Left ventricle myocardium superior (tissue), 1 donor: Measurements from ENCODE around the gene ARRB2. TPM values are rescaled to one million over a fixed set of nuclear protein-coding genes. Genes with fewer than 3 reads are reported as not detected.
"Not testable (repeated sequence)": the region's sequence is repeated elsewhere in the genome, so short reads cannot be mapped to it uniquely, and the experiment has no call there.

Experiments used
- ATAC-seq: fragments of 200-7000 bp; cut with Tn5 transposase; one replicate; pipeline ENCODE4 v1.9.1; 2020; ENCODE audit warnings: mild to moderate bottlenecking, moderate library complexity
- DNase-seq: peaks from one replicate; pipeline ENCODE4 v3.0.0-alpha.2; 2020
- intact Hi-C: fragments of 100-400 bp; cut with micrococcal nuclease; formaldehyde crosslinking; loops from one replicate; pipeline ENCODE4 v1.11.0; 2022
- total RNA-seq: library from RNA; stranded (reverse); fragmentation: NEBNext Ultra II Directional; extraction: Animal tissue kit (Norgen Biotek cat#: 25700); gene quantifications from one replicate; pipeline ENCODE4 v1.2.1, GENCODE V29; 2021
- donor health status: DM: no; HTN: yes; CAD: no; lungs with severe emphysema.

Gene ARRB2
- total RNA-seq, 1 donor from 2014 or later = 35.0 TPM

DNA sequence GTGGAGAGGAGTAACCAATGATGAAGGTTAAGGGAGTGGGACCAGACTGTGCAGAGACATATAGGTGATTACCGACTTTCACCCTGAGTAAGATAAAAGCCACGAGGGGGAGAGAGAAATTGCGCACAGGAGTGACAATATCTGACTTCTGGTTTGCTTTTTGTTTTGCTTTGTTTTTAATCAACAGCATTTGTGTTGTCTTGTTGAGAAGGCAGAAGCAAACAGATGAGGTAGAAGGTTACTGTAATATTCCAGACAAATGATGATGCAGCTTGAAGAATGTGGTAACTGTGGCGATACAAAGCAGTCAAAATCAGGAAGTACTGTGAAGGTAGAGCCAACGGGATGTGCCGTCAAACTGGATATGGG lies 14.0 kb upstream of the ARRB2 start:
- intact Hi-C loops = no loop called here
- ATAC-seq (no peak), DNase-seq (no peak)

DNA sequence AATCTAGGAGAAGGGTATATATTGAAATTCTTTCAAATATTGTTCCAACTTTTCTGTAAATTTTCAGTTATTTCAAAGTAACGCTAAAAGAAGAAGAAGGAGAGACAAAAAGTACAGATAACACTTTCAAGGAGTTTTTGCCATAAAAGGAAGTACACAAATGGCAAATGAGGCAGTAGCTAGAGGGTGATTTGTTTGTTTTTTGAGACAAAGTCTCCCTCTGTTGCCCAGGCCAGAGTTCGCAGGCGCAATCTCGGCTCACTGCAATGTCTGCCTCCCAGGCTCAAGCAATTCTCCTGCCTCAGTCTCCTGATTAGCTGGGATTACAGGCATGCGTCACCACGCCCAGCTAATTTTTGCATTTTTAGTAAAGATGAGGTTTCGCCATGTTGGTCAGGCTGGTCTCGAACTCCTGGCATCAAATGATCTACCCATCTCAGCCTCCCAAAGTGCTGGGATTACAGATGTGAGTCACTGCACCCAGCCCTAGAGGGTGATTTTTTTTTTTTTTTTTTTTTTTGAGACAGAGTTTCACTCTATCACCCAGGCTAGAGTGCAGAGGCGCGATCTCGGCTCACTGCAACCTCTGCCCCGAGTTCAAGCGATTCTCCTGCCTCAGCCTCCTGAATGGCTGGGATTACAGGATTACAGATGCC lies 10.9 kb upstream of the ARRB2 start:
- ATAC-seq, intact Hi-C loops, DNase-seq: not testable (repeated sequence)

DNA sequence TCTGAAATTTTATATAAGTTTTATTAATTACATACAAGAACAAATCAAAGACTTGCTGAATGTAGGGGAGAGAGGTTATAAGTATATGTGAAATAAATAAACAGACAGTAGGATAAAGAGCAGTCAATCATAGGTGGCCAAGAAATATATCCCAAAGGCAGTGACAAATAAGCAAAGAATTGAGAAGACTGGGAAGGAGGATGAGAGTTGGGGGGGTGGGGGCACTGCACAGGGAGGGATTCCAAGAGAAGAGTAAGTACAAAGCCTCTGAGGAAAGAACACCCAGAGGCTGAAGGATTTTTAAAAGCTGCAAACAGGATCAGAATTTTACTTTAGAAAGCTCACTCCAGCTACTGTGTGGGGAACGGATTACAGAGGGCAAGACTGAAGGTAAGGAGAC lies 9.3 kb upstream of the ARRB2 start:
- no peak for ATAC-seq
- no peak for DNase-seq
- intact Hi-C loops = no loop called here

DNA sequence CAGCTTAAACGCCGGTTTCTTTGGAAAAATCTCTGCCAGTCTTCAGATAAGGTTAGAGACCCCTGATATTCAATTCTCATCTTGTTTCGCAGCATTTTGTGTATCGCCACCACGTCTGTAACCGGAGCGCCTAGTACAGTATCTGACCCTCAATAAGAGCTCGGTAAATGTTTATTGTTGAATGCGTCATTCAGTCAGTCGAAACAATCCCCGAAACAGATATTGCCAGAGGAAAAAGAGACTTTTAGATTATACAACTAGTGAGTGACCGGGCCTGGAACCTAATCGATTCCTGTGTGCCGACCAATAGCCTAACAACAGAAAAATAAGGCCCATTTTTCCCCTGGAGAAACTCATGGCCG lies 7.1 kb upstream of the ARRB2 start:
- no peak for ATAC-seq
- intact Hi-C loops = no loop called here

DNA sequence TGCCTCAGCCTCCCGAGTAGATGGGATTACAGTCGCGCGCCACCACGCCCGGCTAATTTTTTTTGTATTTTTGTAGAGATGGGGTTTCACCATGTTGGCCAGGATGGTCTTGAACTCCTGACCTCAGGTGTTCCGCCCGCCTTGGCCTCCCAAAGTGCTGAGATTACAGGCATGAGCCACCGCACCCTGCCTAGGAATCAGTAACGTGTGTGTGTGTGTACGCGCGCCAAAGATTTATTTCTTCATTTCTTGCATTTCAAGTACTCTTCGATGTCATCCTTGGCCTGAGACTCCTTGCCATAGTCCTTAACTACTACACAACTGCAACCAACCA lies 5.9 kb upstream of the ARRB2 start:
- ATAC-seq, intact Hi-C loops, DNase-seq: not testable (repeated sequence)

More for the DNA sequence above, 7.1 kb upstream of the ARRB2 start:
- no peak for DNase-seq

DNA sequence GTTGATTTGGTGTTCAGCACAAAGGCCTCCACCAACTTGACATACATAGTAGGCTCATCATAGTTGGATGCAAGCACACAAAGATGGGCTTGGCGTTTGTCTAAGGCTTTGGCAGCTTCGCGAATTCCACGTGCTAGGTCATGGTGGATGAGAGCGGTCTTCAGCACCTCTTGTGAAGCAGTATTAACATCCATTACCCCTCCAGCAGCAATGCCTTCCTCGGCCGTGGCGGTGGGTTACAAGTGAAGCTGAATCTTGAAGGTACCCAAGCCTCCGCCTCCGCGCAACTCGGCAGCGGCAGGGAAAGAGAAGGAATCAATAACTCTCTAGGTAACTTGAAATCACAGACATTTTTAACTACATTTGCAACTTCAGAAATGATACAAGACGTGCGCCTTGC lies 5.4 kb upstream of the ARRB2 start:
- DNase-seq (no peak), ATAC-seq (no peak)
- intact Hi-C loops = no loop called here

DNA sequence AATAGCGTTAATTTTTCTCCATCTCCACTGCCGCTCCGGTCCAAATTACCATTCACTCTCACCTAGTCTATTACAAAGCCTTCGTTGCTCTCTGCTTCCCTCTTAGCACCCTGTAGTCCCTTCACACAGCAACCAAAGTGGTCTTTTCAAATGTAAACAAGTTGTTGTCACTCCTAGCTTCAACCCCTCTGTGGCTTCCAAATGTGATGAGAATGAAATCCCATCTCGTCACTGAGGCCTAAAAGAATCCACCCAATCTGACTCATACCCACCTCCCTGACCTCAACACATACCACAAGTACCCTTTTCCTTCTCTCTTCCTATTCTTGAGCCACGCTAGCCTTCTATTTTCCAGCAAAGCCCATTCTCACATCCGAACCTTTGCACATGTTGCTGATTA lies 4.3 kb upstream of the ARRB2 start:
- ATAC-seq (no peak), DNase-seq (no peak)
- intact Hi-C loops = no loop called here

DNA sequence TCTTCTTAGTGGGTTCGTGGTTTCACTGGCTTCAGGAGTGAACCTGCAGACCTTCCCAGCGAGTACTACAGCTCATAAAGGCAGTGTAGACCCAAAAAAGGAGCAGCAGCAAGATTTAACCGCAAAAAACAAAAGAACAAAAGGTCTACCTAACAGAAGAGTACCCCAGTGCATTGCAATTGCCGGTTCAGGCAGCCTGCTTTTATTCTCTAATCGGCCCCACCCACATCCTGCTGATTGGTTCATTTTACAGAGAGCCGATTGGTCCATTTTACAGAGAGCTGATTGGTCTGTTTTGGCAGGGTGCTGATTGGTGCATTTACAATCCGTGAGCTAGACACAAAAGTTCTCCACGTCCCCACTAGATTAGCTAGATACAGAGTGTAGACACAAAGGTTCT lies 2.0 kb upstream of the ARRB2 start:
- intact Hi-C loops = no loop called here
- ATAC-seq (no peak), DNase-seq (no peak)

DNA sequence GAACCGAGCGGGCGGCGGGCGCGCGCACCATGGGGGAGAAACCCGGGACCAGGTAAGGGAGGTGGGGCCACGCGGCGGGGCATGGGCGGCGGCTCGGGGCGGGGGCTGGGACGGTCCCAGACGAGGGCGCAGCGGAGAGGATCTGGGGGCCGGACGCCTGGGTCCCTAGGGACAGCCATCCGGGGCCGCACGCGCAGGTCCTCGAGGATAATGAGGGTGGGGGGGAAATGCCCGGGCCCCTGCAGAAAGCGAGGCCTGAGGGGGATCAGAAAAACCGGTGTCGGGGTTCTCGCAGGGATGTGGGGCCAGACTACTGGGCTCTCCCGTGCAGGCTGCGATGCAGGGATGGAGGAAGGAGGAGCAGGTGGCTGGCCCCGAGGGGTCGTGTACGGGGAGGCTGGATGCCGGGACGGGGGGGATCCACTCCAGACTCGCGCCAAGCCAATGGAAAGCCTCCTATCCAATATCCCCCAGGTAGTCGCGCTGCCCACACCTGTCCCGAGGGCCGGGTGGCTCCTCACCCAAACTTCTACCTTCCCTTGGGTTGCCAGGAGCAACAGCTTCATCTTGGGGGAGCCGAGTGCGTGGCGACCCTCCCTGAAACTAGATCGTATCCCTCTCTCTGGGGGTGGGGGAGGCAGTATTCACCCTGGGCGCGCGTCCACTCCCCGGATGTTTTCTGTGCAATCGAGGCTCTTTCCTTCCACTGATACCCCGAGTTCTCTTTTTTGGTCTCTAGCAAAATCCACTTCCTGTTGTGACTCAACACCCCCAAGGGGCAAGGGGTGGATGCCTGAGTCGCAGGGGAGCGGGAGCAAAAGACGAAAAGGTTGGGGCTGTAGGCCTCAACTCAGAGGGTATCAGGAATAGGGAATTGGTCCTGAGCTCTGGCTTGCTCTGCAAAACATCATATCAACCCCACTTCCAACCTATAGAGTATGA lies 532 bp downstream of the ARRB2 start:
- DNase-seq (peak; percentile 49), ATAC-seq (peak; percentile 3)
- intact Hi-C loops = loop anchor here (10.0 kb wide), 1 partner anchor 184 kb away; the partner anchor contains the start of gene C17orf107

DNA sequence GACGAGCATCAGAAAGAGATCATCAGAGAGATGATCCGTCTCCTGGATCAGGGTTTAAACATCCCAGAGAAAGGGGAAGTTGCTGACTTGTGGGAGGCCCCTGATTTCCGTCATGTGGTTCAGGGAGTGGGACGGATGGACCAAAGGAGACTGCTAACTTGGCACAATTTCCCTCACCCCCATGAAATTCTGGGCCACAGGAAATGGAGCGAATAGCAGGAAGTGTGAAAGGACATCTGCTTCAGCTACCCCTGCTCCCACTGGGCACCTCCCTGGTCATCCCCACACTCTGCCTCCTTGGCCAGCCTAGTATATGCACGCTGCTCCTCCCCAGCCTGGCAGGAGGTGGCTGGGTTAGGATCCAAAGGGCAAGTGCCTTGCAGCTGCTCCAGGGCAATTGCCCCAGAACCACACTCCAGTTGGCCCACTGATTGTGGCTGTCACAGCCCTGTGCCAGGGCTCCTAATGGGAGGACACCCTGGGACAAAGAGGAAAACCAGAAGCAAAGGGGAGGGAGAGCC lies 1.3 kb downstream of the ARRB2 start:
- intact Hi-C loops = loop anchor here (10.0 kb wide), 1 partner anchor 183 kb away; the partner anchor contains the start of gene C17orf107
- ATAC-seq (peak; percentile 1), DNase-seq (peak; percentile 56)

DNA sequence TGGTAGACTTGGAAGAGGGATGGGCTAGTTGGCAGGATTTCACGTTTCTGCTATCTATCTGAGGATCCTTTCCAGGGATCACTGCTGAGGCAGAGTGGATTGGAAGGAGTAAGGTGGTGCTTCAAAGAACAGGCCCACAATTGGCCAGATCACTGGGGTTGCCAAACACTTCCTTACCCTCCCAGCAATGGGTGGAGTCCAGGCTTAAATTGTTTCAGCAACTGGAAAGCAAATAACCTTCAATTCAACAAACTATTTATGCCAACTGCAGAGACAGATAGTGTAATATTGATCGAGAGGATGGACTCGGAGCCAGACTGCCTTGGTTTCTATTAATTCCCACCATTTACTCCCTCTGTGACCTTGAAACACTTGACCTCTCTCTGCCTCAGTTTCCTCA lies 2.1 kb downstream of the ARRB2 start:
- no peak for DNase-seq
- ATAC-seq = no peak
- intact Hi-C loops = loop anchor here (10.0 kb wide), 1 partner anchor 182 kb away; the partner anchor contains the start of gene C17orf107

DNA sequence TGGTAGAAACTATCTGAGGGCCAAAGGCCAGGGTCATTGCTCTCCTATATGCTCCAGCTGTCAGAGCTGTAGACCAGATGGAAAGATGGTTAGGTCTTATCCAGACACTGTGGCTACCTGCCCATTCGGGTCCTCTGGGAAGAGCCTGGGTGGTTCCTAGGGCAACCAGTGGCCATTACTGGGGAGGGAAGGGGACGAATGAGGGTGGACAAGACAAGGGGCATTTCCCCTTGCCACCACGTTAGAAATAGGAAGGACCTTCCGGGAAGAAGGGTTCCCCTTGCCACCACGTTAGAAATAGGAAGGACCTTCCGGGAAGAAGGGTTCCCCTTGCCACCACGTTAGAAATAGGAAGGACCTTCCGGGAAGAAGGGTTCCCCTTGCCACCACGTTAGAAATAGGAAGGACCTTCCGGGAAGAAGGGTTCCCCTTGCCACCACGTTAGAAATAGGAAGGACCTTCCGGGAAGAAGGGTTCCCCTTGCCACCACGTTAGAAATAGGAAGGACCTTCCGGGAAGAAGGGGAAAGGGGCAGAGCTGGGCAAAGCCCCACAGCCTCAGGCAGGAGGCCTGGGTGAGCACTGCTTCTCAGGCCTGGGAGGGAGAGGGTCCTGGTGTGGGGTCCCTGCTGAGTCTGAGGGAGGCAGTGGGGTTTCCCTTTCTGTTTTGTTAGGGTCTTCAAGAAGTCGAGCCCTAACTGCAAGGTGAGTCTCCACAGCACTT lies 4.1 kb downstream of the ARRB2 start:
- ATAC-seq = not testable (repeated sequence)
- intact Hi-C loops = loop anchor here (10.0 kb wide), 1 partner anchor 180 kb away; the partner anchor contains the start of gene C17orf107

DNA sequence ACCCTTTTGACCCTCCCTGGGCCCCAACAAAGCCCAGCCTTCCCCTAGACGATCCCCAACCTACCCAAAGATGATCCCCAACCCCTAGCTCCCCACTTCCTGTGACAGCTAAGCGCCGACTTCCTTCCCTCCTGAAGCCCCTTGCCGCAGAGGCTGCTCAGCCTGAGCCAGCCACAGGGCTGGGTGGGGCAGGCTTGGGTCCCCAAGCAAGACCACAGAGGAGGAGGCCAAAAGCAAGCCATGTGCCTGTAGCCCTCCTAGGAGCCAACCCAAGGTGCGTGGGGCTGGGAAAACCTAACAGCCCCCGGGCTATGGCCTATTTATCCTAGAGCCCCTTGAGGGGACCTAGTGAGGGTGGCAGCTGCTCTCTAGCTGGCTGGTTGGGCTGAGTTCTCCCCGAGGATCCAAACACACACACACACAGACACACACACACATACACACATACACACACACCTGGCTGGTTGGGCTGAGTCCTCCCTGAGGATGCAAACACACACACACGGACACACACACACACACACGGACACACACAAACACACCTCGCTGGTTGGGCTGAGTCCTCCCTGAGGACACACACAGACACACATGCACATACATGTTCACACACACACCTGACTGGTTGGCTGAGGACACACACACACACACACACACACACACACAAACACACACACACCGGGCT lies 4.8 kb downstream of the ARRB2 start:
- intact Hi-C loops = loop anchor here (10.0 kb wide), 1 partner anchor 180 kb away; the partner anchor contains the start of gene C17orf107
- ATAC-seq (no peak), DNase-seq (no peak)

More for the DNA sequence above, 4.1 kb downstream of the ARRB2 start:
- not testable (repeated sequence) for DNase-seq

DNA sequence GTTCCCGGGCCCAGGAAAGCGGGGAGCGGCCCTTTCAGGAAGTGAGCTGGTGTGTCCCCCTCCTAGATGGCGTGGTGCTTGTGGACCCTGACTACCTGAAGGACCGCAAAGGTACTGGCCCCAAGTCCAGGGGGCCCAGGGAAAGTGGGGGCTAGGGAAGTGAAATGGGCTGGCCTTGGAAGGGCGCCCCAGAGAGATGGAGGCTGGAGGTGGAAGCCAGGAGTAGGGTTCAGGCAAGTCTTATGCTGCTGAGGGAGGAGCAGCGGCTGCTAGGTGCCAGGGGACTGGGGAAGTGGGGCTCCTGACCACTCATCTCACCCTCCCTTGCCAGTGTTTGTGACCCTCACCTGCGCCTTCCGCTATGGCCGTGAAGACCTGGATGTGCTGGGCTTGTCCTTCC lies 5.6 kb downstream of the ARRB2 start:
- no peak for DNase-seq
- no peak for ATAC-seq
- intact Hi-C loops = loop anchor here (10.0 kb wide), 1 partner anchor 179 kb away; the partner anchor contains the start of gene C17orf107

DNA sequence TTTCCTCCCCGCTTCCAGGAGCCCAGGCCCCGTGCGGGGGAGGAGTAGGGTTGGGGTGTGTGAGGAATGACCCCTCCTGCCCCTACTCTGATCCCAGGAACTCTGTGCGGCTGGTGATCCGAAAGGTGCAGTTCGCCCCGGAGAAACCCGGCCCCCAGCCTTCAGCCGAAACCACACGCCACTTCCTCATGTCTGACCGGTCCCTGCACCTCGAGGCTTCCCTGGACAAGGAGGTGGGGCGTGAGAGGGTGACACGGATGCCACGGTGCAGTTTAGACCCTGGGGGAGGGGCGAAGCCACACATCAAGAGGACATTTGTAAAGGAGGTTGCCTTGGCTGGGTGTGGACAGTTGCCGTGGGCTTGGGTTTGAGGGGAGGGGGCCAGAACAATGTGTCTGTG lies 7.4 kb downstream of the ARRB2 start:
- no peak for DNase-seq
- intact Hi-C loops = loop anchor here (10.0 kb wide), 1 partner anchor 177 kb away; the partner anchor contains the start of gene C17orf107
- no peak for ATAC-seq

DNA sequence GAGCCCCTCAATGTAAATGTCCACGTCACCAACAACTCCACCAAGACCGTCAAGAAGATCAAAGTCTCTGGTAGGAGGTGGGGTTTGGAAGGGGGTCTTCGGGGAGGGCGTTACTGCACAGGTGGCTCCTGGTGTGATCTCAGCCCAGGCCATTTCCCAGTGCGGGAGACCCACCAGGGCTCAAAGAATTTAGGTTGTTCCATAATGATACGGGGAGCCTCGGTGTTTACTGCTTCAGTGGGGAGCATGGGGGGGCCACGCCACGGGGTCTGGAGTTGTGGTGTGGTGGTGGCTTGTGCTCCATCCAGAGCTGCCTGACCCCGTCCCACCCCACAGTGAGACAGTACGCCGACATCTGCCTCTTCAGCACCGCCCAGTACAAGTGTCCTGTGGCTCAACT lies 7.8 kb downstream of the ARRB2 start:
- intact Hi-C loops = loop anchor here (10.0 kb wide), 1 partner anchor 177 kb away; the partner anchor contains the start of gene C17orf107
- no peak for DNase-seq

DNA sequence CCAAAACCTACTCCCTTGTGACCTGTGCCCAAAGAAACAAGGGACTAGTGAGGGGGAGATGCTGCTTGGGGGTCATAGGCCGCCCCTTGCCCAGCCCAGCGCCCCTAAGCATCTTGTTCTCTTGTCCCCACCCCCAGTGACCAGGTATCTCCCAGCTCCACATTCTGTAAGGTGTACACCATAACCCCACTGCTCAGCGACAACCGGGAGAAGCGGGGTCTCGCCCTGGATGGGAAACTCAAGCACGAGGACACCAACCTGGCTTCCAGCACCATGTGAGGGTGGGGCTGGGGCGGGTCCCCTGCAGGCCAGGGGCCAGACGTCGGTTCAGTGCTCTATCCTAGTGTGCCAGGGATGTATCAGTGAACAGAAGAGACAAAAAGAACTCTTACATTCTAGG lies 8.7 kb downstream of the ARRB2 start:
- no peak for DNase-seq
- ATAC-seq = no peak
- intact Hi-C loops = loop anchor here (10.0 kb wide), 1 partner anchor 176 kb away; the partner anchor contains the start of gene C17orf107

More for the DNA sequence above, 7.8 kb downstream of the ARRB2 start:
- no peak for ATAC-seq

DNA sequence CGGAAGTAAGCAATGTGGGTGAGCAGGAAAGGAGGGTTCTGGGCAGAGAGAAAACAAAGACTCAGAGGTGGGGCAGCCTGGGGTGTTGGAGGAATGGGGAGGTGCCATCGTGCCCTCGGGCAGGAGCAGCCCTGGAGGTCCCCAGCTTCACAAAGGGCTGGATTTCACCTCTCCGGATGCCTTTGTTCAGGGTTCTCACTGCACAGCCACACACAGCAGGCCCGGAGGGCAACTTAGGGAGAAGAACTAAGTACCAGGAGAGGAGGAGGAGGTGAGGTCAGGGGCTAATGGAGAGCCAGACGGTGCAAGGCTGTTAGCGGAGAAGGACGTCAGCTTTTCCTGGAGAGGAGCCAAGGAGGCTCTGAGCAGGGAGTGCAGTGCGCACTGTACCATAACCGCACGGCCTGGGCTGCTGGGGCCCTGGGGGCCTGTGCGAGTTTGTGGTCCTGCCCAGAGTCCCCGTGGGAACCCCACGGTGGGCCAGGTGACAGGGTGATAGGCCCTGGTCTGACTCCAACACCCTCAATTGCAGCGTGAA lies 9.3 kb downstream of the ARRB2 start:
- peak; percentile 70 for ATAC-seq
- intact Hi-C loops = loop anchor here (10.0 kb wide), 1 partner anchor 175 kb away; the partner anchor contains the start of gene C17orf107

More for the DNA sequence above, 9.3 kb downstream of the ARRB2 start:
- DNase-seq = peak; percentile 34
